Activated CD4-positive, alpha-beta T cell treated with anti-CD3 and anti-CD28 coated beads for 4 hours (primary cell): ENCODE results near the gene SEC61B.
A peak's percentile ranks its signal among the peaks of the same experiment; 100 is the strongest.

ENCODE experiments used
- DNase-seq, 2 donors: peaks; one replicate each; pipeline ENCODE4 v3.0.0-alpha.2; 2020

Gene SEC61B

DNA sequence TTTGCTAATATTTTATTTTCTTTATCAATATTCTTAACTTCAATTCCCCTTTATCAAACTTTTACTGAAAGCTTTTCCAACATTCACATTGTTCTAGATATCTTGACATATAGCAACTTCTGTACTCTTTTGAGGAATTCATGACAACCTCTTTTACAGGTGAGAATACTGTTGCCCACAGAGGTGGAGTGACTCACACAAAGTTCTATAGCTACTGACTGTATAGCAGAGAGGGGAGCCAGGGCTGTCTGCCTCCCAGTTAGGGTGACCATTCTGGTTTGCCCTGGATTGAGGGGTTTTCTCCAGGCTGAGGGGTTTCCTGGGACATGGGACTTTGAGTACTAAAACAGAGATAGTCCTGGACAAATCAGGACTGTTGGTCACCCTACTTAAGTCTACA, 16.2 kb downstream of the SEC61B start:
- DNase-seq: no peak

GRCh38 chr9:99239341-99240060, 17.4 kb downstream of the SEC61B start:
- DNase-seq: no peak

- no peak for DNase-seq
These were observed 19.0 kb downstream of the SEC61B start for GRCh38 chr9:99241106-99241505.

DNA sequence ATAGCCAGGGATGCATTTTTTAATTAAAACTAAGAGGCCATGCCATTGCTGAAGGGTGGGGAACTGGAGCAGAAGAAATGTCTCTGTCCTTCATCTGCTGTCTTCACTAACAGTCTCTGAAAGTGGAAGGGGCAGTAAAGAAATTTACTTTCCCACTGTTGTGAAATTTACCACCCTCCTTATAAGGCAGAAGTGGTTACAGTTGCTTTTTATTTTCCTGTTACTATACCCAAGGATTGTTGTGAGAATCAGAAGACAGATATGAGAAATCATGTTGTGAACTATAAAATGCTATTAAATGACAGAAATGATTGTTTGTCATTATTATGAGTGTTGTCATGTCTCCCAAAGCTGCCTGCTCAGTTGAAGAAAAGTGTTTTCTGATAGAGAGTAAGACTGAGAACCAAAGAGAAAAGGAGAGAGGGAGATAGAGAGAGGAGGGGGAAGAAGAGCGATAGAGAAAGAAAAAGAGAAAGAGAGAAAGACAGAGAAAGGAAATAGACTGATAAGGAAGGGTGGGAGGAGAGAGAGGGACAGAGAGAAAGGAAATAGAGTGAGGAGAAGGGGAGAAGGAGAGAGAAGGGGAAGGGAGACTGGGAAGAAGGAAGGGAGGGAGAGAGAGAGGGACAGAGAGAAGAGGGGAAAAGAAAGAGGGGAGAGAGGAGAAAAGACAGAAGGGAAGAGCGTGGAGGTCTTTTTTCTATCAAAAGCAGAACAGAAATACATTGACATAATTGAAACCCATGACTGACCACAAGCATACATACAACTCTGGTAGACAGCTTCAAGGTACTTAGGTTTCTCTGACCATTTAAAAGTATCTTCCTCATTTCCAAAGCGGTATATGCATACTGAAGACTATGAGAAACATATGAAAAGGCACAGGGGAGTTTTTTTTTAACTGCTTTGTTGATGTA, 22.5 kb downstream of the SEC61B start:
- DNase-seq: no peak

- no peak for DNase-seq
These were observed 27.5 kb downstream of the SEC61B start for GRCh38 chr9:99249619-99250018.

DNA sequence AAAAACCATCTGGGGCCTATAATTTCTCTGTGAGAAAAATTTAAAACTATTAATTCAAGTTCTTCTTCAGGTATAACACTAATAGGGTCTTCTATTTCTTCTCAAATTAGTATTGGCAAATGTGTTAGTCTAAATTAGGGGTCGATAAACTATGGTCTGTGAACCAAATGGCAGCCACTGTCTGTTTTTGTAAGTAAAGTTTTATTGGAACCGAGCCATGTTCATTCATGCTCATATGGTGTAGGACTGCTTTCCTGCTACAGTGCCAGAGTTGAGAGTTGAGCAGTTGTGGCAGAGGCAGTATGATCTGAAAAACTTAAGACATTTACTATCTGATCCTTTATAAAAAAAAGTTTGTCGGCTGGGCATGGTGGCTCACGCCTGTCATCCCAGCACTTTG, 29.1 kb downstream of the SEC61B start:
- DNase-seq: no peak

- no peak for DNase-seq
These were observed 31.1 kb downstream of the SEC61B start for GRCh38 chr9:99253134-99253533.

GRCh38 chr9:99253772-99254431, 31.8 kb downstream of the SEC61B start:
- DNase-seq: peak; percentile 64 to 72

GRCh38 chr9:99255651-99256050, 33.6 kb downstream of the SEC61B start:
- no peak for DNase-seq

GRCh38 chr9:99257723-99258389, 35.8 kb downstream of the SEC61B start:
- DNase-seq: no peak

GRCh38 chr9:99259231-99259918, 37.3 kb downstream of the SEC61B start:
- DNase-seq: peak; percentile 22 to 26

DNA sequence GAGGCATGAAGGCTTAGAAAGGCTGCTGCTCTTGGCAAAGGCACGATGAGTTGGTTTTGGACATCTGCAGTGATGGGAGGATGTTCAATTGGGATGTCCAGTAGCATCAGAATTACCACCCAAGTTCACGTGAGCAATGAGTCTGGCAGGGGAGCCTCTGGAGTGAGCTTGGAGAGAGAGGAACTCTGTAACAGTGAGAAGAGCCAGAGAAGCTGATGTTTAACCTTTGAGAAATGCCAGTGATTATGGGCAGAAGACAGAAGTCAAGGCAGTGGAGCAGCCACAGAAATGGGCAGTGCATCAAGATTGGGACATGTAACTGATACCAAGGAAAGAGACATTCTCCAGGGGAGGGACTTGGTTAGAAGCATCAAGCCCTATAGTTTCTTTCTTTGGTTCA, 39.8 kb downstream of the SEC61B start:
- no peak for DNase-seq

DNA sequence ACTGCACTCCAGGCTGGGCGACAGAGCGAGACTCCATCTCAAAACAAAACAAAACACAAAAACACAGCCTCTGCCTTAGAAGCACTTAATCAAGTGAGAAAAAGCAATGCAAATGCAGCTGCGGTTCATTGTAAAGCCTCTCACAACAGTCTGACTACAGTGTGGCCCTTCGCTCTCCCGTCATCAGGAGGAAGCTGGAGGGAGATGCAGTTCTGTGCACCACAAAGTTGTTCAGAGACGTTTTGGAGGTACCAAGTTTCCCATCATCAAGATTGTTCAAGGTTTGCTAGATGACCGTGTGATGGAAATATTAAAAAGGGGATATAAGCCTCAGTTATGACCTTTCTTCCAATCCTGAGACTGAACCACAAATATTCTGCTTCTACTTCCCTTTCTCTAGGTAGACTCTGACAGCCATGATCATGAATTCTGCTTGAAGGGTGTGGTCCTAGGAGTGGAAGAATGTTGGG, 40.9 kb downstream of the SEC61B start:
- DNase-seq: no peak

GRCh38 chr9:99264070-99264680, 42.1 kb downstream of the SEC61B start:
- DNase-seq: peak in 1 of 2 donors; percentile 13

GRCh38 chr9:99265691-99266090, 43.6 kb downstream of the SEC61B start:
- DNase-seq: no peak

- peak; percentile 22 to 46 for DNase-seq
These were observed 44.4 kb downstream of the SEC61B start for GRCh38 chr9:99266255-99267023.

GRCh38 chr9:99269416-99269815, 47.3 kb downstream of the SEC61B start:
- DNase-seq: no peak

GRCh38 chr9:99270491-99270890, 48.4 kb downstream of the SEC61B start:
- no peak for DNase-seq

- no peak for DNase-seq
These were observed 50.8 kb downstream of the SEC61B start for GRCh38 chr9:99272836-99273235.

GRCh38 chr9:99274016-99274415, 51.9 kb downstream of the SEC61B start:
- no peak for DNase-seq

DNA sequence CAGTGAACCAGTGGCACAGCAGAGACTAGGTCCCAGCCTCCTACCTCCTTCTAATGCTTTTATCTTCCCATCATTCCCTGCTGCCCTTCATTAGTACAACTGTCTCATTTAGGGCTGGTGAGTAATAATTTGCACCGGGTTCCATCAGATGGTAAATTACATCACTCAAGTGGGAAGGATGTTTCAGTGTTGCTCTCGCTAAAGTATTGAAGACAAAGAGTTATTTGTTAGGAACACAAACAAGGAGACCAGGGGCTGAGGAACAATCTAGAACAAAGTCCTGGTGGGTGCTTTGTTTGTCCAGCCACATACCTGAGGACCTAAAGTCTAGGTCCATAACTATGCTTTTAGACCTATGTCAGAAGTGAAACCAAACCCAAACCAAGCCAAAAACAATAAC, 52.4 kb downstream of the SEC61B start:
- no peak for DNase-seq
